Endodermal cell (in vitro differentiated cells): ENCODE results near the gene RASL10A. TPM values are rescaled to one million over a fixed set of nuclear protein-coding genes. Genes with fewer than 3 reads are reported as not detected.

Source experiments
- DNase-seq: peaks from one replicate; pipeline ENCODE4 v3.0.0-alpha.2; 2017
- H3K27ac ChIP-seq: 2 replicates; pipeline ENCODE4 v1.5.1; 2013; ENCODE audit warnings: mild to moderate bottlenecking, low read depth, low read length, moderate library complexity
- H3K27me3 ChIP-seq: 2 replicates; pipeline ENCODE4 v1.6.1; 2013; ENCODE audit warnings: mild to moderate bottlenecking, low read length, moderate library complexity; ENCODE audit not compliant: insufficient read depth, control insufficient read depth, poor library complexity, severe bottlenecking
- H3K36me3 ChIP-seq: 2 replicates; pipeline ENCODE4 v1.7.0; 2013; ENCODE audit warnings: mild to moderate bottlenecking, low read length, moderate library complexity; ENCODE audit not compliant: control insufficient read depth, insufficient read depth
- H3K4me1 ChIP-seq: one replicate; pipeline ENCODE4 v1.7.0; 2013; ENCODE audit warnings: low read length; ENCODE audit not compliant: control insufficient read depth, insufficient read depth
- H3K4me3 ChIP-seq: 2 replicates; pipeline ENCODE4 v1.5.1; 2013; ENCODE audit warnings: mild to moderate bottlenecking, low read length, moderate library complexity
- H3K9ac ChIP-seq: 2 replicates; pipeline ENCODE4 v1.6.1; 2013; ENCODE audit warnings: mild to moderate bottlenecking, low read length, moderate library complexity; ENCODE audit not compliant: poor library complexity, severe bottlenecking; ENCODE audit errors: extremely low read depth
- H3K9me3 ChIP-seq: 2 replicates; pipeline ENCODE4 v1.6.1; 2013; ENCODE audit warnings: mild to moderate bottlenecking, low read length, moderate library complexity; ENCODE audit not compliant: control insufficient read depth
- H3K27ac Mint-ChIP-seq: 2 replicates; pipeline ENCODE4 v1.8.0; 2020; ENCODE audit warnings: mixed read lengths
- H3K27me3 Mint-ChIP-seq: 2 replicates; pipeline ENCODE4 v1.8.0; 2021; ENCODE audit warnings: mild to moderate bottlenecking, mixed read lengths; ENCODE audit not compliant: insufficient read depth
- H3K36me3 Mint-ChIP-seq: 2 replicates; pipeline ENCODE4 v1.8.0; 2020; ENCODE audit warnings: low read depth, mixed read lengths
- H3K4me1 Mint-ChIP-seq: 2 replicates; pipeline ENCODE4 v1.8.0; 2020; ENCODE audit warnings: mixed read lengths
- H3K4me3 Mint-ChIP-seq: 2 replicates; pipeline ENCODE4 v1.8.0; 2020; ENCODE audit warnings: mild to moderate bottlenecking, moderate library complexity, mixed read lengths
- H3K9me3 Mint-ChIP-seq: 2 replicates; pipeline ENCODE4 v1.8.0; 2020; ENCODE audit warnings: mild to moderate bottlenecking, mixed read lengths
- WGBS, 2 experiments: methylation state at CpG; one replicate each; pipeline versions ENCODE4 v1.1.5 to v1.1.7; 2013; ENCODE audit warnings: missing lambda C conversion rate in 2 of 2, mixed read lengths in 1 of 2; ENCODE audit not compliant: insufficient coverage in 1 of 2, insufficient read length in 1 of 2; 5-methylcytosine and 5-hydroxymethylcytosine counted together
- total RNA-seq, 2 donors: library from RNA; stranded (reverse); fragmentation: NEBNext Ultra II Directional in 1 of 2; extraction: Animal tissue kit (Norgen Biotek cat#: 25700) in 1 of 2; gene quantifications; 2 replicates in 1 of 2; 3 replicates in 1 of 2; pipeline ENCODE4 v1.2.1, GENCODE V29; 2021
- TF ChIP-seq, protein P1 (sequence below): fragments of 200-600 bp; sonication (generic); conservative IDR thresholded peaks from 2 replicates; pipeline ENCODE4 v1.5.0; 2021; ENCODE audit warnings: antibody characterized with exemption, mild to moderate bottlenecking

Gene RASL10A
- total RNA-seq, 2 donors from 2014 or later: 1.3 TPM

DNA sequence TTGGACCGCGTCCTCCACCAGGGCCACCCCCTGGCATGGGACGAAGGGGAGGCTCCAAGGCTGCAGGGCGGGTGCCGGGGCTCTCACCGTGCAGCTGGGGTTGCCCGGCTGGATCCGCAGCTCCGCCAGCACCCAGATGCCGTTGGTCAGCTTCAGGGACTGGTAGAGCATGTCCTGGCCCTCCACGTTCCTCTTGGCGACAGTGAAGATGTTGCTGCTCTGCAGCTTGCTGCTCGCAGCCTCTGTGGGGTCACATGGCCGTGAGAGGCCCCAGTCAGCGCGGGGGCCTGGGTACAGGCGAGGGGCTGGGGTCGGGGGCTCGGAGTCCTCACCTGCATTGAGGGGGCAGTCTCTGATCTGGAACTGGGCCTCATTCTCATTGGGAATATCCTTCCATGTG lies 14.8 kb upstream of the RASL10A start:
- no peak overlapping the region for H3K4me3 ChIP-seq
- H3K4me3 Mint-ChIP-seq: no peak overlapping the region
- 95 to 97% methylated on average over 17 to 19 of the region's 19 CpGs for WGBS, 2 experiments
- peaks cover 29% of the 10 kb centered on the region for H3K36me3 Mint-ChIP-seq
- no peak for DNase-seq
- no peak overlapping the region for H3K27ac ChIP-seq
- no peaks in the 10 kb centered on the region for H3K27me3 ChIP-seq
- H3K9me3 ChIP-seq: no peaks in the 10 kb centered on the region
- no peaks in the 10 kb centered on the region for H3K4me1 ChIP-seq
- no peaks in the 10 kb centered on the region for H3K27me3 Mint-ChIP-seq
- H3K36me3 ChIP-seq: peaks cover 51% of the 10 kb centered on the region
- TF ChIP-seq, protein P1, sequence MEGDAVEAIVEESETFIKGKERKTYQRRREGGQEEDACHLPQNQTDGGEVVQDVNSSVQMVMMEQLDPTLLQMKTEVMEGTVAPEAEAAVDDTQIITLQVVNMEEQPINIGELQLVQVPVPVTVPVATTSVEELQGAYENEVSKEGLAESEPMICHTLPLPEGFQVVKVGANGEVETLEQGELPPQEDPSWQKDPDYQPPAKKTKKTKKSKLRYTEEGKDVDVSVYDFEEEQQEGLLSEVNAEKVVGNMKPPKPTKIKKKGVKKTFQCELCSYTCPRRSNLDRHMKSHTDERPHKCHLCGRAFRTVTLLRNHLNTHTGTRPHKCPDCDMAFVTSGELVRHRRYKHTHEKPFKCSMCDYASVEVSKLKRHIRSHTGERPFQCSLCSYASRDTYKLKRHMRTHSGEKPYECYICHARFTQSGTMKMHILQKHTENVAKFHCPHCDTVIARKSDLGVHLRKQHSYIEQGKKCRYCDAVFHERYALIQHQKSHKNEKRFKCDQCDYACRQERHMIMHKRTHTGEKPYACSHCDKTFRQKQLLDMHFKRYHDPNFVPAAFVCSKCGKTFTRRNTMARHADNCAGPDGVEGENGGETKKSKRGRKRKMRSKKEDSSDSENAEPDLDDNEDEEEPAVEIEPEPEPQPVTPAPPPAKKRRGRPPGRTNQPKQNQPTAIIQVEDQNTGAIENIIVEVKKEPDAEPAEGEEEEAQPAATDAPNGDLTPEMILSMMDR: no peak
- no peak overlapping the region for H3K27ac Mint-ChIP-seq
- H3K4me1 Mint-ChIP-seq: peaks cover 5% of the 10 kb centered on the region
- H3K9ac ChIP-seq: no peak overlapping the region
- H3K9me3 Mint-ChIP-seq: no peaks in the 10 kb centered on the region

DNA sequence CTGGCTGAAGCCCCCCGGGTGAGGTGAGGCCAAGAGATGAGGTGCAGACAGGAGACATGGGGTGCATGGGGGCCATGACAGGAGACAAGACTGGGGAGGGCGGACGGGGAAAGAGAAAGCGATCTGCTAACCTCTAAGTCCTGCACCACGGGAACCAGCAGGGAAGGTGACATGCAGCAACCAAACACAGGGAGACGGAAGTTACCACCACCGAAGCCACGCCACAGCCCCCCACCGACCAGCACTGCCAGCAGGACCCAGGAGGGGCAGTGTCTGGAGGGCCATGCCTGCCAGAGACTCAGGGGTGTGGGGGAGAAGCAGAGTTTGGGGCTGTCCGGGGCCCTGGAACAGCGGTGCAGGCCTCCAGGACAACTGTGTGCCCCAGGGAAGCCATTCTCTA lies 14.1 kb upstream of the RASL10A start:
- DNase-seq: no peak
- Histone ChIP-seq H3K27ac (no peak overlapping the region), H3K9ac (no peak overlapping the region), H3K4me1 (no peaks in the 10 kb centered on the region), H3K27me3 (no peaks in the 10 kb centered on the region), H3K4me3 (no peak overlapping the region), H3K9me3 (no peaks in the 10 kb centered on the region), H3K36me3 (peaks cover 49% of the 10 kb centered on the region)
- peak overlapping the region; percentile 39 for H3K27ac Mint-ChIP-seq
- TF ChIP-seq, protein P1: no peak
- WGBS, 2 experiments: 94 to 96% methylated on average over 9 to 11 of the region's 11 CpGs
- no peaks in the 10 kb centered on the region for H3K9me3 Mint-ChIP-seq
- no peaks in the 10 kb centered on the region for H3K27me3 Mint-ChIP-seq
- H3K4me1 Mint-ChIP-seq: no peaks in the 10 kb centered on the region
- peaks cover 29% of the 10 kb centered on the region for H3K36me3 Mint-ChIP-seq
- no peak overlapping the region for H3K4me3 Mint-ChIP-seq

DNA sequence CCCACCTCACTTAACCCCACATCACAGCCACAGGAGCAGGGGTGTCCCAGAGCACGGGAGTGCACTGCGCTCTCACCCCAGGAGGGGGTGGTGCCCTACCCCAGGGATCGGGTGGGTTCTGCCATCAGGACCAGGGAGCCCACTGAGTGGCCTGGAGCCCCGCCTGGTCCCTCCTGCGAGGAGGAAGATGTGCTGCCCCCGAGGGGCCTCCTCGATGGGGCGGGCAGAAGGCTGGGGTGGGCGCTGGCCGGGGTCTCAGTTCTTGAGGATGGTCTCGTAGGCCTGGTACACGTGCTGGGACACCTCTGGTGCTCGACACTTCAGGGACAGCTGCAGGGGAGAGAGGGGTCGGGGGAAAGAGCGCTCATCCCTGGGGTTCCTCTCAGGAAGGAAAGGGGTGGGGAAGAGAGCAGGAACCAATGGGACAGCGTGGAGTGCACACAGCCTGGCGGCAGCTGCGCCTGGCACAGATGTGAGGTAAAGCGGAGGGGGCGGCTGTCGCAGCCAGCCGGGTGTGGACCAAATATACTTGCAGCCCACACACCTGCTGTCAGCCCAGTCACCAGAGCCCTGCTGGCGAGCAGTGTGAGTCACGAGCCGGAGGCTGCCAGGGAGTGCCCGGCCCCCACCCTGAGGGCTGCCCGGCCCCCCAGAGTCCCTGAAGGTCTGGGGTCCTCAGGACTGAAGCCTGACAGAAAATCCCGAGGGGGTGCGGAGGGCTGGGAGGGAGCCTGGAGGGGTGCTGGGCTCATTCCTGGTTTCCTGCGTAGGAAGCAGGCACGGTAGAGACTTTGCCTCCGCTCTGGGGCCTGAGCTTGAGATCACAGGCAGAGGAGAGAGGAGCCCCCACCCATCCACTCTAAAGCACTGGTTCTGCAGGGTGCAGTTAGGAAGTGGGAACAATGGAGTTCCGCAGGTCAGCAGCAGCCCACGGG lies 13.3 kb upstream of the RASL10A start:
- no peak overlapping the region for H3K27ac ChIP-seq
- TF ChIP-seq, protein P1: no peak
- H3K9ac ChIP-seq: no peak overlapping the region
- Mint-ChIP-seq H3K27me3 (no peaks in the 10 kb centered on the region), H3K27ac (peak overlapping the region; percentile 39), H3K4me1 (no peaks in the 10 kb centered on the region), H3K36me3 (peaks cover 27% of the 10 kb centered on the region), H3K9me3 (no peaks in the 10 kb centered on the region), H3K4me3 (no peak overlapping the region)
- no peak for DNase-seq
- H3K4me1 ChIP-seq: no peaks in the 10 kb centered on the region
- H3K27me3 ChIP-seq: no peaks in the 10 kb centered on the region
- no peaks in the 10 kb centered on the region for H3K9me3 ChIP-seq
- peaks cover 43% of the 10 kb centered on the region for H3K36me3 ChIP-seq
- 94 to 95% methylated on average over 17 to 34 of the region's 34 CpGs for WGBS, 2 experiments
- H3K4me3 ChIP-seq: no peak overlapping the region
